Endothelial cell of umbilical vein (primary cell): ENCODE data around the gene FALEC. TPM values are rescaled to one million over a fixed set of nuclear protein-coding genes. Genes with fewer than 3 reads are reported as not detected.

ENCODE experiments used
- BruUV-seq: library from RNA; stranded (reverse); fragments of 400-500 nt; replicated peaks from 2 replicates; lab custom pipeline; 2021; lab: Mats Ljungman, UMichigan
- CTCF ChIA-PET: fragments of 300-600, 350-600 bp; sonication (Branson Sonifier 250); formaldehyde crosslinking; loops from one replicate; lab custom pipeline; 2021; ENCODE audit warnings: antibody characterized with exemption, inconsistent platforms; lab: Charles Lee
- POLR2A ChIA-PET: fragments of 300-600, 350-600 bp; sonication (Branson Sonifier 250); formaldehyde crosslinking; loops from one replicate; lab custom pipeline; 2021; ENCODE audit warnings: antibody characterized with exemption, inconsistent platforms; lab: Charles Lee
- DNase-seq: peaks from one replicate; pipeline ENCODE4 v3.0.0-alpha.2; 2011; ENCODE audit warnings: low read depth, low spot score
- FAIRE-seq: peaks from 2 replicates; lab custom pipeline; 2011; peaks lifted over from hg19 to GRCh38; lab: Jason Lieb, UNC
- H2AFZ ChIP-seq: 2 replicates; pipeline ENCODE4 v1.6.0; 2012; ENCODE audit warnings: low read depth, low read length, control low read depth, inconsistent platforms
- H3K27ac ChIP-seq: 2 replicates; pipeline ENCODE4 v1.5.1; 2011; ENCODE audit warnings: low read depth, mild to moderate bottlenecking, control low read depth, low read length, moderate library complexity; ENCODE audit not compliant: insufficient read depth
- H3K27me3 ChIP-seq, 2 experiments: 2 replicates each; pipeline versions ENCODE4 v1.6.0 to v1.6.1; 2011; ENCODE audit warnings: low read length in 2 of 2, mixed read lengths in 1 of 2; ENCODE audit not compliant: control insufficient read depth in 2 of 2, insufficient read depth in 2 of 2
- H3K36me3 ChIP-seq, 2 experiments: 2 replicates in 1 of 2; 3 replicates in 1 of 2; pipeline ENCODE4 v1.5.1; 2011; ENCODE audit warnings: low read length in 2 of 2, mild to moderate bottlenecking in 1 of 2, moderate library complexity in 1 of 2; ENCODE audit not compliant: control insufficient read depth in 2 of 2, insufficient read depth in 2 of 2; ENCODE audit errors: extremely low read depth in 1 of 2
- H3K4me1 ChIP-seq: 3 replicates; pipeline ENCODE4 v1.5.1; 2011; ENCODE audit warnings: mild to moderate bottlenecking, low read length; ENCODE audit not compliant: control insufficient read depth, insufficient read depth; ENCODE audit errors: extremely low read depth
- H3K4me2 ChIP-seq: 2 replicates; pipeline ENCODE4 v1.6.1; 2011; ENCODE audit warnings: low read length, control low read depth, mixed read lengths; ENCODE audit not compliant: insufficient read depth
- H3K4me3 ChIP-seq, 3 experiments: fragments of 200-600 bp in 1 of 3; sonication (generic), shearing (Covaris generic) in 1 of 3; replicated peaks in 1 of 3; 2 replicates each; pipeline ENCODE4 v1.5.1; 2011 to 2016; ENCODE audit warnings: control low read depth in 3 of 3, low read length in 3 of 3, mild to moderate bottlenecking in 2 of 3, inconsistent platforms in 1 of 3, low read depth in 1 of 3, moderate library complexity in 1 of 3; ENCODE audit not compliant: insufficient read depth in 1 of 3
- H3K79me2 ChIP-seq: 2 replicates; pipeline ENCODE4 v1.6.0; 2012; ENCODE audit warnings: low read length, inconsistent platforms; ENCODE audit not compliant: control insufficient read depth, insufficient read depth
- H3K9ac ChIP-seq: replicated peaks from 2 replicates; pipeline ENCODE3; 2011; ENCODE audit warnings: low read length, control low read depth; ENCODE audit not compliant: insufficient read depth; ENCODE audit errors: extremely low read depth
- H3K9me1 ChIP-seq: replicated peaks from 3 replicates; pipeline ENCODE4 v1.6.0; 2011; ENCODE audit warnings: mild to moderate bottlenecking, low read length; ENCODE audit not compliant: control insufficient read depth, insufficient read depth; ENCODE audit errors: extremely low read depth
- H3K9me3 ChIP-seq: replicated peaks from 2 replicates; pipeline ENCODE4 v1.5.1; 2012; ENCODE audit warnings: low read length, inconsistent platforms; ENCODE audit not compliant: control insufficient read depth, insufficient read depth
- H4K20me1 ChIP-seq: replicated peaks from 2 replicates; pipeline ENCODE3; 2011; ENCODE audit warnings: mild to moderate bottlenecking, low read length; ENCODE audit not compliant: control insufficient read depth, insufficient read depth; ENCODE audit errors: extremely low read depth
- EZH2 ChIP-seq: IDR thresholded peaks from 2 replicates; pipeline ENCODE4 v1.6.1; 2012; ENCODE audit warnings: borderline replicate concordance, low read depth, mild to moderate bottlenecking, moderate library complexity, low read length, inconsistent platforms; ENCODE audit not compliant: severe bottlenecking
- JUN ChIP-seq: IDR thresholded peaks from 2 replicates; pipeline ENCODE4 v1.6.1; 2011; ENCODE audit warnings: borderline replicate concordance, low read depth; ENCODE audit not compliant: insufficient read length, insufficient read depth
- POLR2A ChIP-seq: IDR thresholded peaks from 2 replicates; pipeline ENCODE4 v1.6.1; 2012; ENCODE audit warnings: low read depth, mild to moderate bottlenecking, control low read depth, low read length
- POLR2AphosphoS5 ChIP-seq: IDR thresholded peaks from 2 replicates; pipeline ENCODE4 v1.6.1; 2012; ENCODE audit warnings: low read depth, mild to moderate bottlenecking, control low read depth, low read length, moderate library complexity; ENCODE audit not compliant: insufficient read depth
- dilution Hi-C: fragments of 300-500 bp; cut with MboI; formaldehyde crosslinking; loops from one replicate; pipeline ENCODE4 v1.15.0; 2019; ENCODE audit warnings: low sequenced_read_pairs; ENCODE audit not compliant: extremely low pct_ligation_motif_present
- intact Hi-C: fragments of 100-400 bp; cut with micrococcal nuclease; formaldehyde crosslinking; loops from one replicate; pipeline ENCODE4 v1.10.0; 2022
- polyA plus RNA-seq, 4 experiments: library from polyadenylated mRNA; depleted of rRNA in 3 of 4; stranded (reverse) in 3 of 4; unstranded in 1 of 4; fragments of >200 nt; gene quantifications; 2 replicates each; pipeline versions ENCODE4 v1.2.1 to v1.2.3, GENCODE V29; 2011 to 2012; ENCODE audit warnings: missing spikeins in 1 of 4
- total RNA-seq: library from RNA; stranded (reverse); gene quantifications from 2 replicates; pipeline ENCODE4 v1.2.3, GENCODE V29; 2021
- TF ChIP-seq, protein P1 (sequence below), 2 donors: IDR thresholded peaks; 1 replicate in 1 of 2; 2 replicates in 1 of 2; pipeline ENCODE4 v1.5.1; 2011; ENCODE audit warnings: low read length in 2 of 2, mild to moderate bottlenecking in 2 of 2, moderate library complexity in 2 of 2, control low read depth in 1 of 2, inconsistent platforms in 1 of 2, low read depth in 1 of 2; ENCODE audit not compliant: insufficient read depth in 1 of 2; ENCODE audit errors: extremely low read depth in 1 of 2

FALEC gene
- total and polyA plus RNA-seq, 2 donors (not counting 3 experiments of a cell fraction or from before 2014, with no cell fraction given), result not detected

DNA sequence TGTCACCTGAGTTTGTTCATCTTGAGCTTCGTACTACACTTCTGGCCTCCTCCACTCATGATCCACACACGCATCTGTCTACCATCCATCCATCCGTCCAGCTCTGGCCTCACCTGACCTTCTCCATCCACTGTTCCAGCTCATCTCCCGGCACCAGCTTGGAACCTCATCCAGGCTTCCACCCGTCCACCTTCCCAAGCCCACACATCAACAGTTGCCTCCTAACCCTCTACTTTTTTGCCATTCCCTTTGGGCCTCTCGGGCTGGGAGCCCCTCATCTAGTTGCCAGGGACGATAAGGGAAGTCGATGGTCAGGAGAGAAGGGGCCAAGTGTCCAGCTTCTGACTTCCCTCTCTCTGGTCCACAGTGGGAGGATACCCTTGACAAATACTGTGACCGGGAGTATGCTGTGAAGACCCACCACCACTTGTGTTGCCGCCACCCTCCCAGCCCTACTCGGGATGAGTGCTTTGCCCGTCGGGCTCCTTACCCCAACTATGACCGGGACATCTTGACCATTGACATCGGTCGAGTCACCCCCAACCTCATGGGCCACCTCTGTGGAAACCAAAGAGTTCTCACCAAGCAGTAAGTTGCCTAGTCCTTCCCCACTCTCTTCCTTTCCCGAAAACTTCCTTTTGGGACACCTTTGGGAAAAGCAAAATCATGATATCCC, 3.4 kb upstream of the FALEC start:
- no peaks in the 10 kb centered on the region for H3K27me3 ChIP-seq
- no peaks in the 10 kb centered on the region for H3K36me3 ChIP-seq
- no peak overlapping the region for H2AFZ ChIP-seq
- H3K79me2 ChIP-seq, result no peaks in the 10 kb centered on the region
- H3K27ac ChIP-seq, result no peak overlapping the region
- no peaks in the 10 kb centered on the region for H4K20me1 ChIP-seq
- TF ChIP-seq, protein P1, sequence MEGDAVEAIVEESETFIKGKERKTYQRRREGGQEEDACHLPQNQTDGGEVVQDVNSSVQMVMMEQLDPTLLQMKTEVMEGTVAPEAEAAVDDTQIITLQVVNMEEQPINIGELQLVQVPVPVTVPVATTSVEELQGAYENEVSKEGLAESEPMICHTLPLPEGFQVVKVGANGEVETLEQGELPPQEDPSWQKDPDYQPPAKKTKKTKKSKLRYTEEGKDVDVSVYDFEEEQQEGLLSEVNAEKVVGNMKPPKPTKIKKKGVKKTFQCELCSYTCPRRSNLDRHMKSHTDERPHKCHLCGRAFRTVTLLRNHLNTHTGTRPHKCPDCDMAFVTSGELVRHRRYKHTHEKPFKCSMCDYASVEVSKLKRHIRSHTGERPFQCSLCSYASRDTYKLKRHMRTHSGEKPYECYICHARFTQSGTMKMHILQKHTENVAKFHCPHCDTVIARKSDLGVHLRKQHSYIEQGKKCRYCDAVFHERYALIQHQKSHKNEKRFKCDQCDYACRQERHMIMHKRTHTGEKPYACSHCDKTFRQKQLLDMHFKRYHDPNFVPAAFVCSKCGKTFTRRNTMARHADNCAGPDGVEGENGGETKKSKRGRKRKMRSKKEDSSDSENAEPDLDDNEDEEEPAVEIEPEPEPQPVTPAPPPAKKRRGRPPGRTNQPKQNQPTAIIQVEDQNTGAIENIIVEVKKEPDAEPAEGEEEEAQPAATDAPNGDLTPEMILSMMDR (IDR thresholded peaks at IDR 0.05; ENCODE audit: extremely low read depth in 1 of 2, insufficient read depth in 1 of 2, low read depth in 1 of 2, low read length in 2 of 2), result no peak
- TF ChIP-seq JUN (no peak), POLR2A (no peak), EZH2 (no peak), POLR2AphosphoS5 (no peak)
- H3K4me2 ChIP-seq, result no peak overlapping the region
- H3K4me1 ChIP-seq, result peaks cover 16% of the 10 kb centered on the region
- dilution Hi-C loops (no loop called here), intact Hi-C loops (no loop called here)
- H3K4me3 ChIP-seq, result no peak overlapping the region
- FAIRE-seq (no peak), DNase-seq (no peak)
- ChIA-PET POLR2A (no interaction called here), CTCF (interaction anchor here (0.6 to 2.0 kb wide), 2 partner anchors 21 to 132 kb away, joined by 4 to 5 read pairs; no protein-coding TSS in a partner anchor)
- BruUV-seq, result no TSS peak
- no peaks in the 10 kb centered on the region for H3K9me3 ChIP-seq
- H3K9ac ChIP-seq, result no peak overlapping the region
- H3K9me1 ChIP-seq, result no peaks in the 10 kb centered on the region
